WTC11 (cell line): ENCODE measurements around the gene KCNC2. TPM values are rescaled to one million over a fixed set of nuclear protein-coding genes. Genes with fewer than 3 reads are reported as not detected.

ENCODE experiments used
- EMX1 ChIP-seq: fragments of 250-450 bp; sonication (Bioruptor Pico); IDR thresholded peaks from 2 replicates; pipeline ENCODE4 v1.8.0; 2021; ENCODE audit warnings: mild to moderate bottlenecking
- ESRRA ChIP-seq: sonication (generic); formaldehyde crosslinking; IDR thresholded peaks from 2 replicates; pipeline ENCODE4 v1.8.1; 2022; ENCODE audit warnings: mild to moderate bottlenecking, missing genetic modification reagents, borderline replicate concordance
- FOXJ3 ChIP-seq: sonication (generic); formaldehyde crosslinking; IDR thresholded peaks from 2 replicates; pipeline ENCODE4 v1.9.0; 2021; ENCODE audit warnings: missing genetic modification reagents, mild to moderate bottlenecking, borderline replicate concordance
- HMGA2 ChIP-seq: fragments of 250-450 bp; sonication (Bioruptor Pico); IDR thresholded peaks from 2 replicates; pipeline ENCODE4 v1.4.0; 2021; ENCODE audit warnings: mild to moderate bottlenecking, moderate library complexity
- JAZF1 ChIP-seq: fragments of 250-450 bp; sonication (Bioruptor Pico); IDR thresholded peaks from 2 replicates; pipeline ENCODE4 v1.9.0; 2021; ENCODE audit warnings: moderate library complexity, mild to moderate bottlenecking, inconsistent platforms
- JUN ChIP-seq: sonication (generic); formaldehyde crosslinking; IDR thresholded peaks from 2 replicates; pipeline ENCODE4 v1.8.0; 2023; ENCODE audit warnings: mild to moderate bottlenecking, missing genetic modification reagents
- MYBL2 ChIP-seq: sonication (generic); formaldehyde crosslinking; IDR thresholded peaks from 2 replicates; pipeline ENCODE4 v1.8.1; 2023; ENCODE audit warnings: mild to moderate bottlenecking, moderate library complexity, missing genetic modification reagents
- NR1H2 ChIP-seq: sonication (generic); formaldehyde crosslinking; IDR thresholded peaks from 2 replicates; pipeline ENCODE4 v1.9.0; 2021; ENCODE audit warnings: mild to moderate bottlenecking, moderate library complexity, missing genetic modification reagents
- RORB ChIP-seq: fragments of 250-450 bp; sonication (Bioruptor Pico); IDR thresholded peaks from 2 replicates; pipeline ENCODE4 v1.9.0; 2021; ENCODE audit warnings: mild to moderate bottlenecking
- SMAD3 ChIP-seq: sonication (generic); formaldehyde crosslinking; IDR thresholded peaks from 2 replicates; pipeline ENCODE4 v1.8.0; 2022; ENCODE audit warnings: missing genetic modification reagents, mild to moderate bottlenecking, borderline replicate concordance
- TCF7 ChIP-seq: sonication (generic); formaldehyde crosslinking; IDR thresholded peaks from 2 replicates; pipeline ENCODE4 v1.8.0; 2022; ENCODE audit warnings: mild to moderate bottlenecking, low read depth, missing genetic modification reagents, moderate library complexity
- ZNF138 ChIP-seq: sonication (generic); formaldehyde crosslinking; conservative IDR thresholded peaks from 2 replicates; pipeline ENCODE4 v1.8.1; 2022; ENCODE audit warnings: mild to moderate bottlenecking, moderate library complexity, missing genetic modification reagents
- ZNF232 ChIP-seq: sonication (generic); formaldehyde crosslinking; IDR thresholded peaks from 2 replicates; pipeline ENCODE4 v1.8.0; 2022; ENCODE audit warnings: mild to moderate bottlenecking, missing genetic modification reagents
- ZNF263 ChIP-seq: sonication (generic); formaldehyde crosslinking; IDR thresholded peaks from 2 replicates; pipeline ENCODE4 v1.8.1; 2022; ENCODE audit warnings: low read depth, mild to moderate bottlenecking, moderate library complexity, missing genetic modification reagents
- ZNF423 ChIP-seq: fragments of 250-450 bp; sonication (Bioruptor Pico); IDR thresholded peaks from 2 replicates; pipeline ENCODE4 v2.1.2; 2022; ENCODE audit warnings: mild to moderate bottlenecking, moderate library complexity
- ZNF671 ChIP-seq: fragments of 250-450 bp; sonication (Bioruptor Pico); IDR thresholded peaks from 2 replicates; pipeline ENCODE4 v1.8.0; 2021; ENCODE audit warnings: mild to moderate bottlenecking
- total RNA-seq: library from RNA; stranded (reverse); gene quantifications from 3 replicates; pipeline ENCODE4 v1.2.3, GENCODE V29; 2021
- TF ChIP-seq, protein P1 (sequence below): sonication (generic); formaldehyde crosslinking; IDR thresholded peaks from 2 replicates; pipeline ENCODE4 v1.8.0; 2022; ENCODE audit warnings: mild to moderate bottlenecking, missing genetic modification reagents
- TF ChIP-seq, protein P2 (sequence below): sonication (generic); formaldehyde crosslinking; IDR thresholded peaks from 2 replicates; pipeline ENCODE4 v1.8.0; 2022; ENCODE audit warnings: mild to moderate bottlenecking, missing genetic modification reagents
- TF ChIP-seq, protein P3 (sequence below): sonication (generic); formaldehyde crosslinking; IDR thresholded peaks from 2 replicates; pipeline ENCODE4 v1.8.1; 2022; ENCODE audit warnings: missing genetic modification reagents, borderline replicate concordance
- TF ChIP-seq, protein P4 (sequence below): sonication (generic); formaldehyde crosslinking; IDR thresholded peaks from 2 replicates; pipeline ENCODE4 v1.8.0; 2023; ENCODE audit warnings: mild to moderate bottlenecking, missing genetic modification reagents
- TF ChIP-seq, protein P5 (sequence below): sonication (generic); formaldehyde crosslinking; IDR thresholded peaks from 2 replicates; pipeline ENCODE4 v1.8.1; 2023; ENCODE audit warnings: mild to moderate bottlenecking, missing genetic modification reagents, moderate library complexity
- TF ChIP-seq, protein P6 (sequence below): sonication (generic); formaldehyde crosslinking; IDR thresholded peaks from 2 replicates; pipeline ENCODE4 v1.8.0; 2022; ENCODE audit warnings: mild to moderate bottlenecking, missing genetic modification reagents
- TF ChIP-seq, protein P7 (sequence below): fragments of 250-450 bp; sonication (Bioruptor Pico); IDR thresholded peaks from 2 replicates; pipeline ENCODE4 v1.8.0; 2021; ENCODE audit warnings: mild to moderate bottlenecking
- TF ChIP-seq, protein P8 (sequence below): sonication (generic); formaldehyde crosslinking; IDR thresholded peaks from 2 replicates; pipeline ENCODE4 v1.8.1; 2022; ENCODE audit warnings: mild to moderate bottlenecking, missing genetic modification reagents, moderate library complexity, borderline replicate concordance
- TF ChIP-seq, protein P9 (sequence below): sonication (generic); formaldehyde crosslinking; IDR thresholded peaks from 2 replicates; pipeline ENCODE4 v1.8.0; 2023; ENCODE audit warnings: missing genetic modification reagents
- TF ChIP-seq, protein P10 (sequence below): fragments of 250-450 bp; sonication (Bioruptor Pico); IDR thresholded peaks from 2 replicates; pipeline ENCODE4 v1.9.0; 2021; ENCODE audit warnings: moderate library complexity, mild to moderate bottlenecking, inconsistent platforms, borderline replicate concordance

The KCNC2 gene
- total RNA-seq, 1 experiment from 2014 or later: not detected

DNA sequence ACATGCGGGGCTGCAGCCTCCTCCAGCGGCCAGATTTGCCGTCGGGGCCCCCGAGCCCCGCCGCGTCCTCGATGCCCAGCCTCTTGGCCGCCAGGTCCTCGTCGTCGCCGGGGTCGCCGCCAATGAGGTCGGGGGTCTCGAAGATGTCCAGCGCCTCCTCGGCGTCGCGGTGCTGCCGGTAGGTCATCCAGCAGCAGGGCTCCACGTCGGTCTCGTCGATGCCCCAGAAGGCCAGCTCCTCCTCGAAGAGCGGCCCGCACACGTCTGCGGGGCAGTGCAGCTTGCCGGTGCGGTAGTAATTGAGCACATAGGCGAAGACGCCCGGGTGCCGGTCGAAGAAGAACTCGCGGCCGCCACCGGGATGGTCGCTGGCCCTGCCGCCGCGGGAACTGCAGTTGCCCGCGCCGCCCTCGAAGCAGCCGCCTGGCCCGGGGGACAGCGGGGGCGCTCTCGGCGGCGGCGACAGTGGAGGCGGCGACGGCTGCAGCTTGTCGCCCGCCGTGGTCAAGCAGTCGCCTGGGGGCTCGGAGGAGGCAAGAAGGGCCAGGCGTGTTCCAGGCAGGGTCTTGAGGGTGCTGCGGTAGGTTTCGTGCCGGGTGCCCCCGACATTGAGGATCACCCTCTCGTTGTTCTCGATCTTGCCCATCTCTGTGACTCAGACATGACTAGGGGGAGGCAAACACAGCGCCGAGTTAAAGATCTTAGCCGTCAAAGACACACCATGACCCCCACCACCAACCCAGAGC is 2.1 kb downstream of the KCNC2 start (continued):
- TF ChIP-seq, protein P1, sequence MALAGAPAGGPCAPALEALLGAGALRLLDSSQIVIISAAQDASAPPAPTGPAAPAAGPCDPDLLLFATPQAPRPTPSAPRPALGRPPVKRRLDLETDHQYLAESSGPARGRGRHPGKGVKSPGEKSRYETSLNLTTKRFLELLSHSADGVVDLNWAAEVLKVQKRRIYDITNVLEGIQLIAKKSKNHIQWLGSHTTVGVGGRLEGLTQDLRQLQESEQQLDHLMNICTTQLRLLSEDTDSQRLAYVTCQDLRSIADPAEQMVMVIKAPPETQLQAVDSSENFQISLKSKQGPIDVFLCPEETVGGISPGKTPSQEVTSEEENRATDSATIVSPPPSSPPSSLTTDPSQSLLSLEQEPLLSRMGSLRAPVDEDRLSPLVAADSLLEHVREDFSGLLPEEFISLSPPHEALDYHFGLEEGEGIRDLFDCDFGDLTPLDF (CRISPR knock-in tag): peak; percentile 49
- TF ChIP-seq, protein P2, sequence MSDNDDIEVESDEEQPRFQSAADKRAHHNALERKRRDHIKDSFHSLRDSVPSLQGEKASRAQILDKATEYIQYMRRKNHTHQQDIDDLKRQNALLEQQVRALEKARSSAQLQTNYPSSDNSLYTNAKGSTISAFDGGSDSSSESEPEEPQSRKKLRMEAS (CRISPR knock-in tag): peak; percentile 73; the same call in 1 of the 2 replicates
- TF ChIP-seq MYBL2 (CRISPR knock-in tag) (no peak), TCF7 (CRISPR knock-in tag) (no peak), SMAD3 (CRISPR knock-in tag) (peak; percentile 40; the same call in 1 of the 2 replicates), HMGA2 (CRISPR knock-in tag) (no peak), ZNF423 (no peak), NR1H2 (CRISPR knock-in tag) (no peak), EMX1 (CRISPR knock-in tag) (no peak), ESRRA (CRISPR knock-in tag) (no peak), ZNF232 (CRISPR knock-in tag) (no peak), ZNF138 (CRISPR knock-in tag) (no peak), FOXJ3 (CRISPR knock-in tag) (no peak), JUN (CRISPR knock-in tag) (no peak), JAZF1 (no peak), RORB (CRISPR knock-in tag) (no peak), ZNF263 (CRISPR knock-in tag) (no peak), ZNF671 (no peak)
- TF ChIP-seq, protein P3, sequence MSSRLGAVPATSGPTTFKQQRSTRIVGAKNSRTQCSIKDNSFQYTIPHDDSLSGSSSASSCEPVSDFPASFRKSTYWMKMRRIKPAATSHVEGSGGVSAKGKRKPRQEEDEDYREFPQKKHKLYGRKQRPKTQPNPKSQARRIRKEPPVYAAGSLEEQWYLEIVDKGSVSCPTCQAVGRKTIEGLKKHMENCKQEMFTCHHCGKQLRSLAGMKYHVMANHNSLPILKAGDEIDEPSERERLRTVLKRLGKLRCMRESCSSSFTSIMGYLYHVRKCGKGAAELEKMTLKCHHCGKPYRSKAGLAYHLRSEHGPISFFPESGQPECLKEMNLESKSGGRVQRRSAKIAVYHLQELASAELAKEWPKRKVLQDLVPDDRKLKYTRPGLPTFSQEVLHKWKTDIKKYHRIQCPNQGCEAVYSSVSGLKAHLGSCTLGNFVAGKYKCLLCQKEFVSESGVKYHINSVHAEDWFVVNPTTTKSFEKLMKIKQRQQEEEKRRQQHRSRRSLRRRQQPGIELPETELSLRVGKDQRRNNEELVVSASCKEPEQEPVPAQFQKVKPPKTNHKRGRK (CRISPR knock-in tag): no peak
- TF ChIP-seq, protein P4, sequence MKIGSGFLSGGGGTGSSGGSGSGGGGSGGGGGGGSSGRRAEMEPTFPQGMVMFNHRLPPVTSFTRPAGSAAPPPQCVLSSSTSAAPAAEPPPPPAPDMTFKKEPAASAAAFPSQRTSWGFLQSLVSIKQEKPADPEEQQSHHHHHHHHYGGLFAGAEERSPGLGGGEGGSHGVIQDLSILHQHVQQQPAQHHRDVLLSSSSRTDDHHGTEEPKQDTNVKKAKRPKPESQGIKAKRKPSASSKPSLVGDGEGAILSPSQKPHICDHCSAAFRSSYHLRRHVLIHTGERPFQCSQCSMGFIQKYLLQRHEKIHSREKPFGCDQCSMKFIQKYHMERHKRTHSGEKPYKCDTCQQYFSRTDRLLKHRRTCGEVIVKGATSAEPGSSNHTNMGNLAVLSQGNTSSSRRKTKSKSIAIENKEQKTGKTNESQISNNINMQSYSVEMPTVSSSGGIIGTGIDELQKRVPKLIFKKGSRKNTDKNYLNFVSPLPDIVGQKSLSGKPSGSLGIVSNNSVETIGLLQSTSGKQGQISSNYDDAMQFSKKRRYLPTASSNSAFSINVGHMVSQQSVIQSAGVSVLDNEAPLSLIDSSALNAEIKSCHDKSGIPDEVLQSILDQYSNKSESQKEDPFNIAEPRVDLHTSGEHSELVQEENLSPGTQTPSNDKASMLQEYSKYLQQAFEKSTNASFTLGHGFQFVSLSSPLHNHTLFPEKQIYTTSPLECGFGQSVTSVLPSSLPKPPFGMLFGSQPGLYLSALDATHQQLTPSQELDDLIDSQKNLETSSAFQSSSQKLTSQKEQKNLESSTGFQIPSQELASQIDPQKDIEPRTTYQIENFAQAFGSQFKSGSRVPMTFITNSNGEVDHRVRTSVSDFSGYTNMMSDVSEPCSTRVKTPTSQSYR (CRISPR knock-in tag): no peak
- TF ChIP-seq, protein P5, sequence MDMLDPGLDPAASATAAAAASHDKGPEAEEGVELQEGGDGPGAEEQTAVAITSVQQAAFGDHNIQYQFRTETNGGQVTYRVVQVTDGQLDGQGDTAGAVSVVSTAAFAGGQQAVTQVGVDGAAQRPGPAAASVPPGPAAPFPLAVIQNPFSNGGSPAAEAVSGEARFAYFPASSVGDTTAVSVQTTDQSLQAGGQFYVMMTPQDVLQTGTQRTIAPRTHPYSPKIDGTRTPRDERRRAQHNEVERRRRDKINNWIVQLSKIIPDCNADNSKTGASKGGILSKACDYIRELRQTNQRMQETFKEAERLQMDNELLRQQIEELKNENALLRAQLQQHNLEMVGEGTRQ (CRISPR knock-in tag): no peak
- TF ChIP-seq, protein P6, sequence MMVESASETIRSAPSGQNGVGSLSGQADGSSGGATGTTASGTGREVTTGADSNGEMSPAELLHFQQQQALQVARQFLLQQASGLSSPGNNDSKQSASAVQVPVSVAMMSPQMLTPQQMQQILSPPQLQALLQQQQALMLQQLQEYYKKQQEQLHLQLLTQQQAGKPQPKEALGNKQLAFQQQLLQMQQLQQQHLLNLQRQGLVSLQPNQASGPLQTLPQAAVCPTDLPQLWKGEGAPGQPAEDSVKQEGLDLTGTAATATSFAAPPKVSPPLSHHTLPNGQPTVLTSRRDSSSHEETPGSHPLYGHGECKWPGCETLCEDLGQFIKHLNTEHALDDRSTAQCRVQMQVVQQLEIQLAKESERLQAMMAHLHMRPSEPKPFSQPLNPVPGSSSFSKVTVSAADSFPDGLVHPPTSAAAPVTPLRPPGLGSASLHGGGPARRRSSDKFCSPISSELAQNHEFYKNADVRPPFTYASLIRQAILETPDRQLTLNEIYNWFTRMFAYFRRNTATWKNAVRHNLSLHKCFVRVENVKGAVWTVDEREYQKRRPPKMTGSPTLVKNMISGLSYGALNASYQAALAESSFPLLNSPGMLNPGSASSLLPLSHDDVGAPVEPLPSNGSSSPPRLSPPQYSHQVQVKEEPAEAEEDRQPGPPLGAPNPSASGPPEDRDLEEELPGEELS (CRISPR knock-in tag): no peak
- TF ChIP-seq, protein P7, sequence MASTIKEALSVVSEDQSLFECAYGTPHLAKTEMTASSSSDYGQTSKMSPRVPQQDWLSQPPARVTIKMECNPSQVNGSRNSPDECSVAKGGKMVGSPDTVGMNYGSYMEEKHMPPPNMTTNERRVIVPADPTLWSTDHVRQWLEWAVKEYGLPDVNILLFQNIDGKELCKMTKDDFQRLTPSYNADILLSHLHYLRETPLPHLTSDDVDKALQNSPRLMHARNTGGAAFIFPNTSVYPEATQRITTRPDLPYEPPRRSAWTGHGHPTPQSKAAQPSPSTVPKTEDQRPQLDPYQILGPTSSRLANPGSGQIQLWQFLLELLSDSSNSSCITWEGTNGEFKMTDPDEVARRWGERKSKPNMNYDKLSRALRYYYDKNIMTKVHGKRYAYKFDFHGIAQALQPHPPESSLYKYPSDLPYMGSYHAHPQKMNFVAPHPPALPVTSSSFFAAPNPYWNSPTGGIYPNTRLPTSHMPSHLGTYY (CRISPR knock-in tag): no peak
- TF ChIP-seq, protein P8, sequence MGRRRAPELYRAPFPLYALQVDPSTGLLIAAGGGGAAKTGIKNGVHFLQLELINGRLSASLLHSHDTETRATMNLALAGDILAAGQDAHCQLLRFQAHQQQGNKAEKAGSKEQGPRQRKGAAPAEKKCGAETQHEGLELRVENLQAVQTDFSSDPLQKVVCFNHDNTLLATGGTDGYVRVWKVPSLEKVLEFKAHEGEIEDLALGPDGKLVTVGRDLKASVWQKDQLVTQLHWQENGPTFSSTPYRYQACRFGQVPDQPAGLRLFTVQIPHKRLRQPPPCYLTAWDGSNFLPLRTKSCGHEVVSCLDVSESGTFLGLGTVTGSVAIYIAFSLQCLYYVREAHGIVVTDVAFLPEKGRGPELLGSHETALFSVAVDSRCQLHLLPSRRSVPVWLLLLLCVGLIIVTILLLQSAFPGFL (CRISPR knock-in tag): no peak
- TF ChIP-seq, protein P9, sequence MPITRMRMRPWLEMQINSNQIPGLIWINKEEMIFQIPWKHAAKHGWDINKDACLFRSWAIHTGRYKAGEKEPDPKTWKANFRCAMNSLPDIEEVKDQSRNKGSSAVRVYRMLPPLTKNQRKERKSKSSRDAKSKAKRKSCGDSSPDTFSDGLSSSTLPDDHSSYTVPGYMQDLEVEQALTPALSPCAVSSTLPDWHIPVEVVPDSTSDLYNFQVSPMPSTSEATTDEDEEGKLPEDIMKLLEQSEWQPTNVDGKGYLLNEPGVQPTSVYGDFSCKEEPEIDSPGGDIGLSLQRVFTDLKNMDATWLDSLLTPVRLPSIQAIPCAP (CRISPR knock-in tag): no peak
- TF ChIP-seq, protein P10, sequence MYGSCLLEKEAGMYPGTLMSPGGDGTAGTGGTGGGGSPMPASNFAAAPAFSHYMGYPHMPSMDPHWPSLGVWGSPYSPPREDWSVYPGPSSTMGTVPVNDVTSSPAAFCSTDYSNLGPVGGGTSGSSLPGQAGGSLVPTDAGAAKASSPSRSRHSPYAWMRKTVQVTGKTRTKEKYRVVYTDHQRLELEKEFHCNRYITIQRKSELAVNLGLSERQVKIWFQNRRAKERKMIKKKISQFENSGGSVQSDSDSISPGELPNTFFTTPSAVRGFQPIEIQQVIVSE: no peak
